Liver (tissue), 9 donors: ENCODE results near the gene MYBPC3. TPM values are rescaled to one million over a fixed set of nuclear protein-coding genes. Genes with fewer than 3 reads are reported as not detected.

ENCODE experiments used
- DNase-seq: peaks from one replicate; pipeline ENCODE4 v3.0.0-alpha.2; 2017; ENCODE audit warnings: low spot score
- H3K27ac ChIP-seq, 2 donors: one replicate each; pipeline ENCODE4 v1.7.0; 2013; ENCODE audit warnings: inconsistent platforms in 2 of 2, low read length in 2 of 2, control low read depth in 1 of 2, low read depth in 1 of 2, mild to moderate bottlenecking in 1 of 2
- H3K27me3 ChIP-seq, 4 donors: one replicate each; pipeline versions ENCODE4 v1.6.1 to v1.7.0; 2013; ENCODE audit warnings: low read length in 3 of 4, inconsistent platforms in 1 of 4, mild to moderate bottlenecking in 1 of 4, moderate library complexity in 1 of 4; ENCODE audit not compliant: control insufficient read depth in 4 of 4, insufficient read depth in 4 of 4
- H3K36me3 ChIP-seq, 4 donors: one replicate each; pipeline versions ENCODE4 v1.6.1 to v1.7.0; 2013; ENCODE audit warnings: low read length in 3 of 4, mild to moderate bottlenecking in 3 of 4, low read depth in 1 of 4, moderate library complexity in 1 of 4; ENCODE audit not compliant: control insufficient read depth in 4 of 4, insufficient read depth in 3 of 4
- H3K4me1 ChIP-seq, 4 donors: one replicate each; pipeline versions ENCODE4 v1.6.1 to v1.7.0; 2013; ENCODE audit warnings: low read length in 3 of 4, mild to moderate bottlenecking in 3 of 4, moderate library complexity in 1 of 4; ENCODE audit not compliant: control insufficient read depth in 4 of 4, insufficient read depth in 4 of 4
- H3K4me3 ChIP-seq, 3 donors: one replicate each; pipeline versions ENCODE4 v1.6.1 to v1.7.0; 2013; ENCODE audit warnings: low read length in 3 of 3, control low read depth in 1 of 3, low read depth in 1 of 3, mild to moderate bottlenecking in 1 of 3
- H3K9ac ChIP-seq, 2 donors: one replicate each; pipeline ENCODE4 v1.7.0; 2013; ENCODE audit warnings: low read length in 2 of 2, mild to moderate bottlenecking in 2 of 2, moderate library complexity in 2 of 2, control low read depth in 1 of 2, low read depth in 1 of 2
- H3K9me3 ChIP-seq, 4 donors: one replicate each; pipeline versions ENCODE4 v1.6.1 to v1.7.0; 2013; ENCODE audit warnings: low read length in 3 of 4; ENCODE audit not compliant: control insufficient read depth in 4 of 4
- EGR1 ChIP-seq, 2 donors: IDR thresholded peaks; 2 replicates each; pipeline ENCODE4 v1.6.1; 2016 to 2018; ENCODE audit warnings: antibody characterized with exemption in 2 of 2, low read depth in 2 of 2
- FOXA1 ChIP-seq: IDR thresholded peaks from 2 replicates; pipeline ENCODE4 v1.6.1; 2016; ENCODE audit warnings: antibody characterized with exemption
- FOXA2 ChIP-seq: IDR thresholded peaks from 2 replicates; pipeline ENCODE4 v1.6.1; 2016; ENCODE audit warnings: antibody characterized with exemption
- GABPA ChIP-seq, 2 donors: IDR thresholded peaks in 1 of 2; conservative IDR thresholded peaks in 1 of 2; 2 replicates each; pipeline ENCODE4 v1.6.1; 2016; ENCODE audit warnings: antibody characterized with exemption in 2 of 2, mild to moderate bottlenecking in 1 of 2, moderate library complexity in 1 of 2
- HNF4A ChIP-seq, 2 donors: conservative IDR thresholded peaks; 2 replicates each; pipeline ENCODE4 v1.6.1; 2016; ENCODE audit warnings: antibody characterized with exemption in 2 of 2, mild to moderate bottlenecking in 2 of 2
- HNF4G ChIP-seq: IDR thresholded peaks from 2 replicates; pipeline ENCODE4 v1.6.1; 2016; ENCODE audit warnings: antibody characterized with exemption
- JUND ChIP-seq, 2 donors: IDR thresholded peaks; 2 replicates each; pipeline ENCODE4 v1.6.1; 2016; ENCODE audit warnings: antibody characterized with exemption in 2 of 2
- MAX ChIP-seq: IDR thresholded peaks from 2 replicates; pipeline ENCODE4 v1.6.1; 2016; ENCODE audit warnings: antibody characterized with exemption
- NR2F2 ChIP-seq: IDR thresholded peaks from 2 replicates; pipeline ENCODE4 v1.6.1; 2016; ENCODE audit warnings: antibody characterized with exemption
- RAD21 ChIP-seq, 2 donors: IDR thresholded peaks; 2 replicates each; pipeline ENCODE4 v1.6.1; 2016; ENCODE audit warnings: antibody characterized with exemption in 2 of 2, mild to moderate bottlenecking in 2 of 2
- RXRA ChIP-seq, 2 donors: IDR thresholded peaks; 2 replicates each; pipeline ENCODE4 v1.6.1; 2017 to 2018; ENCODE audit warnings: antibody characterized with exemption in 2 of 2, mild to moderate bottlenecking in 1 of 2
- SP1 ChIP-seq: IDR thresholded peaks from 2 replicates; pipeline ENCODE4 v1.6.1; 2018; ENCODE audit warnings: antibody characterized with exemption, mild to moderate bottlenecking
- TAF1 ChIP-seq: conservative IDR thresholded peaks from 2 replicates; pipeline ENCODE4 v1.6.1; 2016; ENCODE audit warnings: antibody characterized with exemption, mild to moderate bottlenecking
- YY1 ChIP-seq: IDR thresholded peaks from 2 replicates; pipeline ENCODE4 v1.6.1; 2016; ENCODE audit warnings: antibody characterized with exemption, mild to moderate bottlenecking
- WGBS: extraction: QIAGEN DNeasy Blood & Tissue Kit; methylation state at CpG from one replicate; pipeline ENCODE4 v1.1.7; 2013; 5-methylcytosine and 5-hydroxymethylcytosine counted together
- polyA plus RNA-seq, 2 donors: library from polyadenylated mRNA; stranded (reverse) in 1 of 2; unstranded in 1 of 2; fragments of 200-250 nt in 1 of 2; fragments of >200 nt in 1 of 2; fragmentation: Nextera tagmentation in 1 of 2; extraction: Ambion mirVana in 1 of 2; gene quantifications; one replicate each; pipeline versions ENCODE4 v1.2.1 to v1.2.3, GENCODE V29; 2013 to 2015
- total RNA-seq, 2 donors: library from RNA; depleted of rRNA; stranded (reverse); fragments of >200 nt; gene quantifications; one replicate each; pipeline ENCODE4 v1.2.3, GENCODE V29; 2014
- TF ChIP-seq, protein P1 (sequence below): IDR thresholded peaks from 2 replicates; pipeline ENCODE4 v1.6.1; 2016; ENCODE audit warnings: antibody characterized with exemption
- TF ChIP-seq, protein P2 (sequence below): IDR thresholded peaks from 2 replicates; pipeline ENCODE4 v1.6.1; 2016; ENCODE audit warnings: antibody characterized with exemption
- TF ChIP-seq, protein P3 (sequence below): fragments of 150-350 bp; IDR thresholded peaks from 2 replicates; pipeline ENCODE4 v1.5.1; 2017; ENCODE audit warnings: improper control_type of control experiment, low read depth, low read length; ENCODE audit not compliant: missing input control
- TF ChIP-seq, protein P4 (sequence below): IDR thresholded peaks from 2 replicates; pipeline ENCODE4 v1.6.1; 2016; ENCODE audit warnings: antibody characterized with exemption, mild to moderate bottlenecking
- donor health status: healthy.
- donor health status: healthy.
- donor health status: healthy.
- donor health status: healthy.
- donor health status: healthy.

Gene MYBPC3
- total and polyA plus RNA-seq, 4 donors: 0.01 to 0.25 TPM; not detected in 2

GRCh38 chr11:47327949-47328348 lies 24.6 kb downstream of the MYBPC3 start:
- H3K27ac ChIP-seq: no peak overlapping the region
- H3K9me3 ChIP-seq: no peaks in the 10 kb centered on the region
- peak; percentile 30 for DNase-seq
- no peak for TF ChIP-seq SP1
- TF ChIP-seq, protein P1, sequence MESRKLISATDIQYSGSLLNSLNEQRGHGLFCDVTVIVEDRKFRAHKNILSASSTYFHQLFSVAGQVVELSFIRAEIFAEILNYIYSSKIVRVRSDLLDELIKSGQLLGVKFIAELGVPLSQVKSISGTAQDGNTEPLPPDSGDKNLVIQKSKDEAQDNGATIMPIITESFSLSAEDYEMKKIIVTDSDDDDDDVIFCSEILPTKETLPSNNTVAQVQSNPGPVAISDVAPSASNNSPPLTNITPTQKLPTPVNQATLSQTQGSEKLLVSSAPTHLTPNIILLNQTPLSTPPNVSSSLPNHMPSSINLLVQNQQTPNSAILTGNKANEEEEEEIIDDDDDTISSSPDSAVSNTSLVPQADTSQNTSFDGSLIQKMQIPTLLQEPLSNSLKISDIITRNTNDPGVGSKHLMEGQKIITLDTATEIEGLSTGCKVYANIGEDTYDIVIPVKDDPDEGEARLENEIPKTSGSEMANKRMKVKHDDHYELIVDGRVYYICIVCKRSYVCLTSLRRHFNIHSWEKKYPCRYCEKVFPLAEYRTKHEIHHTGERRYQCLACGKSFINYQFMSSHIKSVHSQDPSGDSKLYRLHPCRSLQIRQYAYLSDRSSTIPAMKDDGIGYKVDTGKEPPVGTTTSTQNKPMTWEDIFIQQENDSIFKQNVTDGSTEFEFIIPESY: no peak
- no peak for TF ChIP-seq RXRA (IDR thresholded peaks at IDR 0.05)
- TF ChIP-seq HNF4G: no peak
- TF ChIP-seq, protein P2, sequence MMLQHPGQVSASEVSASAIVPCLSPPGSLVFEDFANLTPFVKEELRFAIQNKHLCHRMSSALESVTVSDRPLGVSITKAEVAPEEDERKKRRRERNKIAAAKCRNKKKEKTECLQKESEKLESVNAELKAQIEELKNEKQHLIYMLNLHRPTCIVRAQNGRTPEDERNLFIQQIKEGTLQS: no peak
- no peak for TF ChIP-seq YY1
- TF ChIP-seq TAF1: no peak
- no peak for TF ChIP-seq JUND (IDR thresholded peaks at IDR 0.05)
- TF ChIP-seq GABPA (IDR thresholded peaks at IDR 0.05 in 1 of 2, conservative IDR thresholded peaks at IDR 0.05 in 1 of 2): no peak
- TF ChIP-seq, protein P3, sequence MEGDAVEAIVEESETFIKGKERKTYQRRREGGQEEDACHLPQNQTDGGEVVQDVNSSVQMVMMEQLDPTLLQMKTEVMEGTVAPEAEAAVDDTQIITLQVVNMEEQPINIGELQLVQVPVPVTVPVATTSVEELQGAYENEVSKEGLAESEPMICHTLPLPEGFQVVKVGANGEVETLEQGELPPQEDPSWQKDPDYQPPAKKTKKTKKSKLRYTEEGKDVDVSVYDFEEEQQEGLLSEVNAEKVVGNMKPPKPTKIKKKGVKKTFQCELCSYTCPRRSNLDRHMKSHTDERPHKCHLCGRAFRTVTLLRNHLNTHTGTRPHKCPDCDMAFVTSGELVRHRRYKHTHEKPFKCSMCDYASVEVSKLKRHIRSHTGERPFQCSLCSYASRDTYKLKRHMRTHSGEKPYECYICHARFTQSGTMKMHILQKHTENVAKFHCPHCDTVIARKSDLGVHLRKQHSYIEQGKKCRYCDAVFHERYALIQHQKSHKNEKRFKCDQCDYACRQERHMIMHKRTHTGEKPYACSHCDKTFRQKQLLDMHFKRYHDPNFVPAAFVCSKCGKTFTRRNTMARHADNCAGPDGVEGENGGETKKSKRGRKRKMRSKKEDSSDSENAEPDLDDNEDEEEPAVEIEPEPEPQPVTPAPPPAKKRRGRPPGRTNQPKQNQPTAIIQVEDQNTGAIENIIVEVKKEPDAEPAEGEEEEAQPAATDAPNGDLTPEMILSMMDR: no peak
- TF ChIP-seq MAX: no peak
- TF ChIP-seq FOXA2: no peak
- TF ChIP-seq FOXA1: no peak
- no peak for TF ChIP-seq NR2F2
- TF ChIP-seq HNF4A (conservative IDR thresholded peaks at IDR 0.05): no peak
- no peak for TF ChIP-seq EGR1 (IDR thresholded peaks at IDR 0.05; ENCODE audit: low read depth in 2 of 2)
- no peak for TF ChIP-seq RAD21 (IDR thresholded peaks at IDR 0.05)
- TF ChIP-seq, protein P4, sequence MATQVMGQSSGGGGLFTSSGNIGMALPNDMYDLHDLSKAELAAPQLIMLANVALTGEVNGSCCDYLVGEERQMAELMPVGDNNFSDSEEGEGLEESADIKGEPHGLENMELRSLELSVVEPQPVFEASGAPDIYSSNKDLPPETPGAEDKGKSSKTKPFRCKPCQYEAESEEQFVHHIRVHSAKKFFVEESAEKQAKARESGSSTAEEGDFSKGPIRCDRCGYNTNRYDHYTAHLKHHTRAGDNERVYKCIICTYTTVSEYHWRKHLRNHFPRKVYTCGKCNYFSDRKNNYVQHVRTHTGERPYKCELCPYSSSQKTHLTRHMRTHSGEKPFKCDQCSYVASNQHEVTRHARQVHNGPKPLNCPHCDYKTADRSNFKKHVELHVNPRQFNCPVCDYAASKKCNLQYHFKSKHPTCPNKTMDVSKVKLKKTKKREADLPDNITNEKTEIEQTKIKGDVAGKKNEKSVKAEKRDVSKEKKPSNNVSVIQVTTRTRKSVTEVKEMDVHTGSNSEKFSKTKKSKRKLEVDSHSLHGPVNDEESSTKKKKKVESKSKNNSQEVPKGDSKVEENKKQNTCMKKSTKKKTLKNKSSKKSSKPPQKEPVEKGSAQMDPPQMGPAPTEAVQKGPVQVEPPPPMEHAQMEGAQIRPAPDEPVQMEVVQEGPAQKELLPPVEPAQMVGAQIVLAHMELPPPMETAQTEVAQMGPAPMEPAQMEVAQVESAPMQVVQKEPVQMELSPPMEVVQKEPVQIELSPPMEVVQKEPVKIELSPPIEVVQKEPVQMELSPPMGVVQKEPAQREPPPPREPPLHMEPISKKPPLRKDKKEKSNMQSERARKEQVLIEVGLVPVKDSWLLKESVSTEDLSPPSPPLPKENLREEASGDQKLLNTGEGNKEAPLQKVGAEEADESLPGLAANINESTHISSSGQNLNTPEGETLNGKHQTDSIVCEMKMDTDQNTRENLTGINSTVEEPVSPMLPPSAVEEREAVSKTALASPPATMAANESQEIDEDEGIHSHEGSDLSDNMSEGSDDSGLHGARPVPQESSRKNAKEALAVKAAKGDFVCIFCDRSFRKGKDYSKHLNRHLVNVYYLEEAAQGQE: no peak
- no peaks in the 10 kb centered on the region for H3K27me3 ChIP-seq
- no peak overlapping the region for H3K4me3 ChIP-seq
- H3K36me3 ChIP-seq: peaks cover 16 to 51% (median 20%) of the 10 kb centered on the region in 4 donors
- 95% methylated on average over 5 of the region's 5 CpGs for whole genome bisulfite sequencing
- no peak overlapping the region for H3K9ac ChIP-seq
- no peaks in the 10 kb centered on the region for H3K4me1 ChIP-seq
